ENCODE data around the gene RAPGEF2. TPM values are rescaled to one million over a fixed set of nuclear protein-coding genes. Genes with fewer than 3 reads are reported as not detected.

RAPGEF2 gene
- total RNA-seq, 1 donor, result 50.3 TPM

DNA sequence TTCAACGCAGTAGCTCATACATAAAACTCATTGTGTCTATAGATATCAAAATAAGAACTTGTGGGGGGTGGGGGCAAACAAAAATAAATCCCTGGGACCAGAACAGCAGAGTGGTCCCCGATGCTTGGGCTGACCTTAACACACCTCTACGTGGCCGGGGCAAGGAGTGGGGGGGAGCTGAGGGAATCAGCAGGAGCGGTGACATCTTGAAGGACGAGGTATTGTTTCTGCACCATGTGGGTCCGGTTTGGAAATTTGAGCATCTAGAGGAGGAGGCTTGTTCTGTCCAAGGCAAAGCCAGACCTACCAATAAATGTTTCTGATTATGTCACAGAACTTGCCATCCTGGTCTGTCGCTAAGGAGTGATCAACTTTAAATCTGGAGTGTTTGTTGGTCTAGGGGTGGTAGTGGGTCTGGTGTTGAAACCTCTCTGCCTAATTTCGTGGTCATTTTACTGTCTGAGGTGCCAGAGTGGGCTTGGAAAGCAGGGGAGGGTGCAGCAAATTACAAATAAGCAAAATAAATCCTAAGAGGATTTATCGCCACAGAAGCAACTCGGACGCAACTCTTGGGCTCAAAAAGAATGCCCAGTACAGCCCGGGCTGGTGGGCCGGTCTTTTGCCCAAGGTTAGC is 774 bp upstream of the RAPGEF2 start:
- Histone ChIP-seq H3K36me3 (ENCODE audit: insufficient read depth, low read length) (no peaks in the 10 kb centered on the region), H3K4me3 (ENCODE audit: insufficient read depth, low read length) (peak overlapping the region; percentile 88), H3K27me3 (ENCODE audit: insufficient read depth, low read length) (peaks cover 26% of the 10 kb centered on the region), H4K20me1 (ENCODE audit: insufficient read depth, low read length) (peaks cover 21% of the 10 kb centered on the region), H3K9me3 (ENCODE audit: low read depth, low read length) (no peaks in the 10 kb centered on the region), H2AFZ (ENCODE audit: low read length) (peak overlapping the region; percentile 76), H3K27ac (ENCODE audit: low read depth, low read length) (no peak overlapping the region), H3K4me1 (ENCODE audit: insufficient read depth, low read length) (peaks cover 22% of the 10 kb centered on the region), H3K4me2 (ENCODE audit: insufficient read depth, low read length) (peak overlapping the region; percentile 87), H3K79me2 (ENCODE audit: insufficient read depth, low read length) (peaks cover 33% of the 10 kb centered on the region)
- TF ChIP-seq, protein P1, sequence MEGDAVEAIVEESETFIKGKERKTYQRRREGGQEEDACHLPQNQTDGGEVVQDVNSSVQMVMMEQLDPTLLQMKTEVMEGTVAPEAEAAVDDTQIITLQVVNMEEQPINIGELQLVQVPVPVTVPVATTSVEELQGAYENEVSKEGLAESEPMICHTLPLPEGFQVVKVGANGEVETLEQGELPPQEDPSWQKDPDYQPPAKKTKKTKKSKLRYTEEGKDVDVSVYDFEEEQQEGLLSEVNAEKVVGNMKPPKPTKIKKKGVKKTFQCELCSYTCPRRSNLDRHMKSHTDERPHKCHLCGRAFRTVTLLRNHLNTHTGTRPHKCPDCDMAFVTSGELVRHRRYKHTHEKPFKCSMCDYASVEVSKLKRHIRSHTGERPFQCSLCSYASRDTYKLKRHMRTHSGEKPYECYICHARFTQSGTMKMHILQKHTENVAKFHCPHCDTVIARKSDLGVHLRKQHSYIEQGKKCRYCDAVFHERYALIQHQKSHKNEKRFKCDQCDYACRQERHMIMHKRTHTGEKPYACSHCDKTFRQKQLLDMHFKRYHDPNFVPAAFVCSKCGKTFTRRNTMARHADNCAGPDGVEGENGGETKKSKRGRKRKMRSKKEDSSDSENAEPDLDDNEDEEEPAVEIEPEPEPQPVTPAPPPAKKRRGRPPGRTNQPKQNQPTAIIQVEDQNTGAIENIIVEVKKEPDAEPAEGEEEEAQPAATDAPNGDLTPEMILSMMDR (IDR thresholded peaks at IDR 0.05; ENCODE audit: extremely low read depth, low read depth, low read length), result no peak
- peak; percentile 47 for DNase-seq (ENCODE audit: insufficient read length, low spot score, missing footprints)

DNA sequence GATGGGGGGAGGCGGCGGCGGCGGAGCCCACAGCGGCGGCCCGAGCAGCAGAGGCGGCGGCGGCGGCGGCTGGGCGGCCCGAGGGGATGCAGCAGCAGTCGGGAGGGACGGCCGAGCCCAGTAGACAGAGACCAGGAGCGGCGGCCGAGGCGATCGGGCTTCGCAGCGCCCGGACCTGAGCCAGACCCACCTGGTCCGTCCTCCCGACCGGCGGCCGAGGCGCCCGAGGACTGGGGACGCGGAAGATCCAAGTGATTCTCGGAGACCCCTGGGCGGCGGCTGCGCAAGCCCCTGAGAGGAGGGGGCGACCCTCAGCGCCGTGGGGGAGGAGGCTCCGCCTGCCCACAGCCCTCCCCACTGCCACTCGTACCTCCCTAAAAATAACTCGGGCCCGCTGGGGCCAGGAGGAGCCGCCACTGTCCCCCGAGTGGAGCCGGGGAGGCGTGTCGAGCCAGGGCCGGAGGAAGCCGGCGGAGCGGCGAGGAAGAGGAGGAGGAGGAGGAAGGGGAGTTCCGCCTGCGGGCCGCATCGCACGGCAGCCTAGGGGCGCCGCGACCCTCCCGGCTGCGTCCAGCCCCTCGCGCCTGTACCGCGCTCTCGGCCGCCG is 608 bp downstream of the RAPGEF2 start:
- H2AFZ ChIP-seq (ENCODE audit: low read length), result no peak overlapping the region
- peak overlapping the region; percentile 66 for H3K4me2 ChIP-seq (ENCODE audit: insufficient read depth, low read length)

DNA sequence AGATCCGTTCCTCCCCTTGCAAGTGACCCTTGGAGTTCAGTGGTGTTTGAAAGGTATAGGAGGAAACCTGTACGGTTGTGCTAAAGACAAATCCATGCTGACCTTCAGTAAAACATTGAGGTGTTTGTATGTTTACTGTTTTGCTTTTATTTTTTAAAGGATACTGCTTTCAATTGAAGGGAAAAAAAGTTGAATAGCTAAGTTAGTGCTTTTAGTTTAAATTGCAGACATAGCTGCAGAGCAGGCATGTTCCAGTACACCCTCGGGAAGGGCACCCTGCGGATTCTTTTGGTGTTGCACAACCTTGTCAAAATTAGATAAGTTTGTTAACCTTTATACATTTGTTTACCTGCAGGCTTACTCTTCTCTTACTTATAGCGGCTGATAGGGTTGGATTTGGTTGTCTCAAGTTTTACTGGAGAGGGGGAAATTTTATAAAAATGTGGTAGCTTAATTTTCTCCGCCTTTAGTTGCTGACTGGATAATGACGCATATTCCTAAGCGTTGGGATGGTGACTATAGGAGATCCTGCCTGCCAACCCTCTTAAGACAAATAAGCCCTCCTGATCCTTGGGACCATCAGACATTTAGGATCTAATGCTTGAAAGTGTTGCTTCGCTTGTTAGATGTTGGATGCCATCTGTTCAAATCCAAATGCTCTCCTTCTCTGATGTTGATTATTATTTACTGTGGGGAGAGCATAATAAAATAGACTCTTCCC is 2.0 kb downstream of the RAPGEF2 start:
- Histone ChIP-seq H3K4me3 (ENCODE audit: insufficient read depth, low read length) (peak overlapping the region; percentile 88), H3K79me2 (ENCODE audit: insufficient read depth, low read length) (peaks cover 60% of the 10 kb centered on the region), H3K4me1 (ENCODE audit: insufficient read depth, low read length) (peaks cover 27% of the 10 kb centered on the region), H2AFZ (ENCODE audit: low read length) (peak overlapping the region; percentile 61), H3K27ac (ENCODE audit: low read depth, low read length) (peak overlapping the region; percentile 84), H3K4me2 (ENCODE audit: insufficient read depth, low read length) (peak overlapping the region; percentile 99), H4K20me1 (ENCODE audit: insufficient read depth, low read length) (peaks cover 37% of the 10 kb centered on the region), H3K9me3 (ENCODE audit: low read depth, low read length) (no peaks in the 10 kb centered on the region), H3K27me3 (ENCODE audit: insufficient read depth, low read length) (peaks cover 14% of the 10 kb centered on the region), H3K36me3 (ENCODE audit: insufficient read depth, low read length) (no peaks in the 10 kb centered on the region)
- peak; percentile 44 for DNase-seq (ENCODE audit: insufficient read length, low spot score, missing footprints)
- TF ChIP-seq, protein P1 (IDR thresholded peaks at IDR 0.05; ENCODE audit: extremely low read depth, low read depth, low read length), result no peak

More for the DNA sequence above, 608 bp downstream of the RAPGEF2 start:
- Histone ChIP-seq H3K4me3 (ENCODE audit: insufficient read depth, low read length) (peak overlapping the region; percentile 88), H3K36me3 (ENCODE audit: insufficient read depth, low read length) (no peaks in the 10 kb centered on the region), H3K79me2 (ENCODE audit: insufficient read depth, low read length) (peaks cover 46% of the 10 kb centered on the region), H4K20me1 (ENCODE audit: insufficient read depth, low read length) (peaks cover 30% of the 10 kb centered on the region), H3K27me3 (ENCODE audit: insufficient read depth, low read length) (peaks cover 18% of the 10 kb centered on the region), H3K27ac (ENCODE audit: low read depth, low read length) (peak overlapping the region; percentile 72), H3K4me1 (ENCODE audit: insufficient read depth, low read length) (peaks cover 27% of the 10 kb centered on the region), H3K9me3 (ENCODE audit: low read depth, low read length) (no peaks in the 10 kb centered on the region)
- DNase-seq (ENCODE audit: insufficient read length, low spot score, missing footprints), result peak; percentile 91
- TF ChIP-seq, protein P1 (IDR thresholded peaks at IDR 0.05; ENCODE audit: extremely low read depth, low read depth, low read length), result no peak

DNA sequence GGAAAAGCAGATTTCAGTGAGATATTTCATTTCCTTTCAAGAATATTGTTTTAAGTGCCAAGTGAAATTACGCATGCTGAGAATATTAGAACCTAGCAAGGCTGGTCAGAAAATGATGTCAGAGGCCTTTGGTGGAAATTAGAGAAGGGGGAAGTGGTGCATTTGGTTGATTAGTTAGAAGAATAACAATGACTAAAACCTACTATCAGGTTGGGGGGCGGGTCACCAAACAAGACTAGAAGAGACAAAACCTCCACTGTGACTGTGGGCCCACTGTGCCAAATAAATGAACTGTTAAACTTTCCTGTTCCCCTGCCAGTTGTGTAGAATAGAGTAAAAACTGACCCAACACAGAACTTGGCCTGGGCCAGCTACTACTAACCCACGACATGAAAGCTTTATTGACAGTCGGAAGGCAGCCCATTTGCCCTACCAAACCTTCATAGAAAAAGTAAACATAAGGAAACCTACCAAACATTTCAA is 2.9 kb downstream of the RAPGEF2 start:
- peak overlapping the region; percentile 84 for H3K27ac ChIP-seq (ENCODE audit: low read depth, low read length)
- H3K27me3 ChIP-seq (ENCODE audit: insufficient read depth, low read length), result peaks cover 13% of the 10 kb centered on the region
- H3K4me3 ChIP-seq (ENCODE audit: insufficient read depth, low read length), result peak overlapping the region; percentile 88
- no peaks in the 10 kb centered on the region for H3K9me3 ChIP-seq (ENCODE audit: low read depth, low read length)
- no peaks in the 10 kb centered on the region for H3K36me3 ChIP-seq (ENCODE audit: insufficient read depth, low read length)
- no peak overlapping the region for H2AFZ ChIP-seq (ENCODE audit: low read length)
- peaks cover 69% of the 10 kb centered on the region for H3K79me2 ChIP-seq (ENCODE audit: insufficient read depth, low read length)
- H4K20me1 ChIP-seq (ENCODE audit: insufficient read depth, low read length), result peaks cover 40% of the 10 kb centered on the region
- peak; percentile 90 for DNase-seq (ENCODE audit: insufficient read length, low spot score, missing footprints)
- peaks cover 27% of the 10 kb centered on the region for H3K4me1 ChIP-seq (ENCODE audit: insufficient read depth, low read length)
- H3K4me2 ChIP-seq (ENCODE audit: insufficient read depth, low read length), result peak overlapping the region; percentile 99
- TF ChIP-seq, protein P1 (IDR thresholded peaks at IDR 0.05; ENCODE audit: extremely low read depth, low read depth, low read length), result no peak

Measured in osteoblast (primary cell).